HL-60/S4 (cell line): Measurements from ENCODE around the gene RHBDF2.

ENCODE experiments used
- in situ Hi-C: fragments of 300-500 bp; cut with MboI; formaldehyde crosslinking; loops from 2 replicates; pipeline ENCODE4 v1.14.3; 2022; ENCODE audit warnings: low sequenced_read_pairs

The RHBDF2 gene

GRCh38 chr17:76467809-76468633 is 33.2 kb downstream of the RHBDF2 start:
- in situ Hi-C loops: loop anchor here (5.0 kb wide), 1 partner anchor 39 kb away; no protein-coding TSS in a partner anchor

- in situ Hi-C loops: loop anchor here (5.0 kb wide), 1 partner anchor 40 kb away; no protein-coding TSS in a partner anchor
These were observed 33.9 kb downstream of the RHBDF2 start, which contains the start of gene AANAT for GRCh38 chr17:76467366-76467765. AANAT (plus strand) TSS chr17:76467603; CDS start chr17:76468747, 1,144 bp downstream.

DNA sequence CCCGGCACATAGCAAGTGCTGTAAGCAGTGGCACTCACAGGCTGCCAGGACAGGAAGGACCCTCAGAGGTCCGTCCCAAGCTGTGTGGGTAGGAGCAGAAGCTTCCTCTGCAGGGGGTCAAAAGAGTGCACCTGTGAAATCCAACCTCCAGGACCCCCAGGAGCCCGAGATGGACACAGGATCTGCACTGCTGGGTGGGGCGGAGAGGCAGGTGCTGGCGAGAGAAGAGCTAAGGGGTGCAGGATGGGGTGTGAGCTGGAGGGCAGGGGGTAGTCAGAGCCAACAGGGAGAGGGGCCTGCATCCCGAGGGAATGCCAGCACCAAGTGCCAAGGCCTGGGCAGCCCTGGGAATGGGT is 34.5 kb downstream of the RHBDF2 start:
- in situ Hi-C loops: loop anchor here (5.0 kb wide), 1 partner anchor 41 kb away; no protein-coding TSS in a partner anchor

DNA sequence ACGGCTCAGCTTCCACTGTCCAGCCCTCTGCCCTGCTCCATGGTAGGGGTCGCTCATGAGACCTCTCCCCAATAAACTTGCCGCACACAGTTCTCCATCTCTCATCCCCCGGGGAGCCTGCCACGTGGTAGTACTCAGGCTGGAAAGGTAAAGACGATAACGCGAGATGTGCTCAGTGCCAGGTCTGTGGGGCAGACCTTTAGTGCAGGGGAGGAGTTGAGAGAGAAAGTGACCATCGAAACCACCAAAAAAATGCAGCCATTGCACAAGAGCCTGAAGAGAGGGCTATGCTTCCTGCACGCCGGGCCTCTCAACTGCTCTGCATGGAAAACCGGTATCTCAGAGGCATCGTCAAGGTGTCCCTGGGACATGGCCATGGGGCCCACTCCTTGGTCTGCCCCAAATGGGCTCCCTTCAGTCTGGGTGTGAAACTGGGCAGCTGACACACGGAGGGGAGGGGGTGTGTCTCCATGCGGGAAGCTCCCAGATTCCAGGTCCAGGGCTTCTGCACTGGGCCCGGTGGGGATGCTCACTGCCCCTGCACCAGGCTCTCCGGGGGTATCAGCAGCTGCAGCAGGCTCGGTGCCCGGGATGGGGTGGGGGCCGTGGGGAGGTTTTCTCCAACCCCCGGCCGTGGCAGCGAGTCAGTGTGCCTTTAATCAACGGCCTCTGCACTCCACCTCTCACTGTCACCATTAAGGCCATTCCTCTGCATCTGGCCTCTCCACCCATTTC is 38.5 kb downstream of the RHBDF2 start:
- in situ Hi-C loops: no loop called here

DNA sequence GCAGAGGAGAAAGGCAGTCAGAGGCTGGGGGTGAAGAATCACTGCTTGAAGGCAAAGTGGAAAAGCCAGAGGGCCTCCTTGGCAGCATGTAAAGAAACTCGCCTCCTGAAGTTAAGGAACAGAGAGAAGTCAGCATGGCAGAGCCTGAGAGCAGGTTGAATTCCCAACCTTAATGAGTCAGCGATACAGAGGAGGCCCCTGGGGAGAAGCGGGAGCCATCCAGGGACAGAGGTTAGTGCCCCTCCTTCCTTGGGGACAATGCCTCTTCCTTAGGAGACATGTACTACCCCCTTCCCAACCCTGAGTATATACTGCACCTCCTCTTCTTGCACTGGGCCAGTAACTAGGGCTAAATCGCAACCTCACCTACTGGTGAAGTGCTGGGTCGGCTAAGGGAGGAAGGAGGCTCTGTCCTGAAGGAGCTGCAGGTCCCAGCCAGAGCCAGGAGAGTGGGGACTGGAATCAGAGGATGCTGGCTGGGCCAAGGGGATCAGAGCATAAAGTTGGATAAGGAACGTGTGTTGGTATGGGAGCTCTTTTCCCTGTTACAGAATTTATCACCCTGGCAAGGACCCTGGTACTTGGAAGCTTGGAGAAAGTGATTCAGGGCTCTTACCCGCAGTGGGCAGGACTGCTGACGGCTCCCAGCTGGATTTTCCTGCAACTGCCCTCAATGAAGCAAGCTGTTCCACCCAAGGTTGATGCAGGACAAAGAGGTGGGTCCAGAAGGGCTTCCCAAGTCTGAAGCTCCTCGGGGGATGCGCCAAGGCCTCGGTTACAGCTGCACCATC is 39.3 kb downstream of the RHBDF2 start:
- in situ Hi-C loops: no loop called here

DNA sequence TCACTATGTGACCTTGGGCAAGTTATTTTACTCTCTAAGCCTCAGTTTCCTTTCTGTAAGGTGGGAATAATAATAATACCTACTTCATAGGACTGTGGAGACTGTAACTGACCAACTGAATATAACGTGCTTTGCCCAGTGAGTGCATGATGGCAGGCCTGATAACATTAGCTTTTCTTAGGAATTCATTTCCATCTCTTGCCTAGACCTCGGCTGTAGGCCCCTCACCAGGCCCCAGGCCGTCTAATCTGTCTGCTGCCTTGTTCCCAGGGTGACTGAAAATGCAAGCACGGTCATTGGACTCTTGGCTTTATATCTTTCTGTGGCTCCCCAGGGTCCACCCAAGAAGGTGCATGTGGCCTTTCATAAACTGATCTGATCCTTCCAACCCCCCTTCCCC is 41.5 kb downstream of the RHBDF2 start:
- in situ Hi-C loops: no loop called here

DNA sequence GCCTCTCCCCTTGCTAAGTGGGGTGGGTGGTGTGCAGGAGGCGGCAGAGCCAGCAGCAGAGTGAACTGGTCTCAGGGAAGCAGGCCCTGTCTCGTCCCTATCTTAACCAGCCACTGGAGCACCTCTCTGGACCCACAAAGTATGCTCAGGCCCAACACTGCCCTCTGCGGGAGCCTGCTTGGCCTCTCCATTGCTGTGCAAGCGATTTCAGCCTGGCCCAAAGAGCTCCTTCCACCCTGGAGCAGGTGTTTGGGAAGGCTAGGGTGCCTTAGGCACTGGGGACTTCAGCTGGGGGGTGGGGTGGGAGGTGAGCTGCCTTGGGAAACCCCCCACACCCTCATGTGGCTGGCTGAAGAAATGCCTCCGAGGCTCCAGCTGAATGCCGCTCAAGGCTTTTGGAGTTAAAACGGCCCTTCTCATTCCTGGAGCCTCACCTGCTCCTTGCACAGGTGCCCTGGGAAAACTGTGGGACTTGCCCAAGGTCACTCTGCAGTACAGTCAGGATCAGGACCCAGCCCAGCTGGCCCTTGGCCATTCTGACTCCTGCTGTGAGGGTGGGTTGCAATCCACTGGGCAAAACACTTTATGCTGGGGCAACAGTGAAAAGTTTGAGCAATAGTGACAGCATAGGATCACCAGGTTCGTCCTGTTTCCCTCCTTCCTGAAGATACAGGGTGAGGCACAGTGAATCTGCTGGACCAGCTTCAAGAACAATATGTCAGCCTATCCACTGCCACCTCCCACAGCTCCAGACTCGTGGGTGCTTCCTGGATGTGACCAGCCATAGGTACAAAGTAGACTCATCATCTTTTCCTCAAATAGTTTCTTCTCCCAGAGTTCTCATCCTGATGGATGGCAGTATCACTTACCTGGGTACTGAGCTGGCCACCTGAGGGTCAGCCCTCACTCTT is 42.4 kb downstream of the RHBDF2 start:
- in situ Hi-C loops: no loop called here

GRCh38 chr17:76453431-76453743 is 47.8 kb downstream of the RHBDF2 start:
- in situ Hi-C loops: no loop called here

DNA sequence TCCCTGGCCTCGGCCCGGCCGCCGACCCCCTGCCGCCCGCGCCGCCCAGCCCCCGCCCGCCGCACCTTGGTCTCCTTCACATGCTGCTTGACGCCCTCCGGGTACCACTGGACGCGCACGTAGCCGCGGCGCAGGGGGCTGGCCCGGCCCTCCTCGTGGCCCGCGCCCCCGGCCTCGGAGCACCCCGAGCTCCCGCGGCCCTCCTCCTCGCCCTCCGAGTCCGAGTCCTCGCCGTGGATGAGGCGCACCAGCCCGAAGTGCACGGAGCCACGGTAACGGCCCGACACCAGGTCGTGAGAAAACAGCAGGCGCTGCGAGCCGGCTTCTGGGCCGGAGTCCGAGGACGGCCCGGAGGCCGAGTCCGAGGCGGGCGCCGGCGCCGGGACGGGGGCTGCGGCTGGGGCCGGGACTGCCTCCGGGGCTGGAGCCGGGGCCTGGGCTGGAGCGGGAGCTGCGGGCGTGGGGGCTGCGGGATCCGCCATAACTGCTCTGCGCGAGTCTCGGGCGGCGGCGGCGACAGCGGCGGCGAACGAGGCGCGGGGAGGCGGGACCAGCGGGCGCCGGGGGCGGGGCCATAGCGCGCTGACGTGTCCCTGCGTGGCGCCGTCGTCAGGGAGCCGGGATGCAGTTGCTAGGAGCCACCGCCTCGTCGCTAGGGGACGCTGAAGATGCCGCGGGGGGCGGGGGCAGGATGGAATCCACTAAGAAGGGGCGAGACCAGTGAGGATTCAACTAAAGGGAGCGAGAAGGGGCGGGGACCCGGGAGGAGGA is 48.4 kb downstream of the RHBDF2 start, which contains the start of gene UBE2O:
UBE2O (minus strand) TSS at position 493 of the 771 bp plus-strand sequence; CDS start at position 482, 11 bp downstream.
- in situ Hi-C loops: no loop called here

GRCh38 chr17:76452127-76452659 is 49.0 kb downstream of the RHBDF2 start:
- in situ Hi-C loops: no loop called here

DNA sequence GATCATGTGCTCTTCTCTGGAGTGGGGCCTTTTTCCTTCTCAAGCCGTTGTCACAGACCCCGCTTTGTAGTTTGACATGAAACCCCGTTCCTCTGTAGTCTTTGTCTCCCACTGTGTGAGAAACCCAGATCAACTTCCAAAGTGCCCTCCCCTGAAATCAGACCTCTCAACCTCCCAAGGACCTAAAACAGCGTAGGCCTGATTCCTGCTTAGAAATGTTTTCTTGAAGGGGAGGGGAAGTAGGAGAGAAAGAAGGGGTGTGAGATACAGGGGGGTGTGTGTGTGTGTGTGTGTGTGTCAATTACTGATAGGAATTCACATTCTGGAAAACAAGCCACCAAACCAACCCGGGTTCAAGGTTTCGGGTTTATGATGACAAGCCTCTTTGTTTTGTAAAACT is 49.7 kb downstream of the RHBDF2 start:
- in situ Hi-C loops: no loop called here

DNA sequence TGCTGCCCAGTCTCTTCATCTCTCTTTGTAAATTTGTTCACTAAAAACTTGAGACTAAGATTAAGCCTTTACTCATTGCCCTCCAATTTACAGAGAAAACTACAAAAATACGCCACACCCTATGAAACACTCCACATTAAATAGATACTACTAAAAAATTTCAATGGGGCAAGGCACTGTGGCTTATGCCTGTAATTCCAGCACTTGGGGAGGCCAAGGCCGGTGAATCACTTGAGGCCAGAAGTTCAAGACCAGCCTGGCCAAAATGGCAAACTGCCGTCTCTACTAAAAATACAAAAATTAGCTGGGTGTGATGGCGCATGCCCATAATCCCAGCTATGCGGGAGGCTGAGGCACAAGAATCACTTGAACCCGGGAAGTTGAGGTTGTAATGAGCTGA is 52.1 kb downstream of the RHBDF2 start:
- in situ Hi-C loops: no loop called here

- in situ Hi-C loops: no loop called here
These were observed 53.1 kb downstream of the RHBDF2 start for GRCh38 chr17:76447931-76448652.

DNA sequence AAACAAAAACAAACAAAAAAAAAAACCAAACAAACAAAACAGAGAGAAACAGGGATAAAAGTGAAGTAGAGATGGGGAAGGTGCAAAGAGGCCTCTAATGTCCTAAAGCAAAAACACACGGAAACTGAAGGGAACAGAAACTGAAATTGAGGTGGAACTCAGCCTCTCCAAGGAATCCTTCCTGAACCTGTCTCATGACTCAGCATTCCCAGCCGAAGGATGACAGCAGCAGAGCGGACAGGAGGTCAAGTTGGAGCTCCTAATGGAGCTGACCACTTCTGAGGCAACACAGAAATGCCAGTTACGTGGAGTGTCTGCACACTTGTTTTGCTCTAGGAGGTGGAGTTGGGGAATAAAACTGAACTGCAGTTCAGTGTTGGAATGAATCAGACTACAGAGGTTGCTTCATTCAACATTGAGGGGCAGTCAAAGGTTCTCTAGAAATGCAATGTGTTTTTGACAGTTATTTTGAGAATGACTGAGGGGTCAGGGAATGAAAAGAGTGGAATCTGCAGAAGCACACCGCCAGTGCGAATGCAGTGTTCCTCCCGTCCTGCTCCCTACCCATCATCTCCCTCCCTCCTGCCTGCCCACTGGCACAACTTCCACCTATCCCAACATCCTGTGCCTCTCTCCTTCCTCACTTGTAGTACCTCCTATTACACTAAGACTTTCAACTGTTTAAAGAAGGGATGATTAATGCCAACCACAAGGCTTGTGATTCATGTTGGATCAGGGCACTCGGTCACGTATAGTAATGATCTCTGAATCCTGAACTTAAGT is 54.6 kb downstream of the RHBDF2 start:
- in situ Hi-C loops: no loop called here

- in situ Hi-C loops: no loop called here
These were observed 55.4 kb downstream of the RHBDF2 start for GRCh38 chr17:76445697-76446448.

DNA sequence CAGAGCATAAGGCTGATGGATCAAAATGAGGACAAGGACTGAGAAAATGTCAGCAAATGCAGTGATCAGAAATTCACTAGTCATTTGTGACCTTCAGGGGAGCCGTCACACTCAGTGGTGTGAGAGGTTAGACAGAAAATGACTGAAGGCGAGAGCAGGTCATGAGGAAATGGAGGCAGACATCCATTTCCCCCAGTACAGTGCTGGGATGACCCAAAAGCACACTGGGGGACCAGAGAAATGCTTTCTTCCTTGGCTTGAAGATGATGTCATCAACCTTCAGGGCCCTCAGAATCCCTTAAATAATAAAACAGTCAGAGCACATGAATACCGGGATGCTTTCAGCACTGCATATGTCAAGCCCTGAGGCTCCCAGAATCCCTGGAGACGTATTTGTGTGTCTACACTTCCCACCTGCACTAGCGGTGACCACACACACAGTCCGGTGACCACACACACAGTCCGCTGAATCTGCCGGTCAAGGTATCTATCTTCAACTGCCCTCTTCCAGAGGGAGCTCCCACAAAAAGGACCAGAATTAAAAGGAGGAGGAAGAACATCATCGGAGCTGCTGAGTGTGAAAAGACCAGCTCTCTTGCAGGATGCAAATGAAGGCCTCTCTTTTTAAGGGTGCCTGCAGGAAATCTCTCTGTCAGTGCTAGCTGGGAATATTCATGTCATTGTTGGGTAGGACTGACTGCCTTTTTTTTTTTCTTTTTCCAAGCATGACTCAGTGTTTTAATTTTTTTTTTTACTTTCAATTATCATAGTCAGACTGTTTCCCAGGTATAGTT is 56.5 kb downstream of the RHBDF2 start:
- in situ Hi-C loops: no loop called here
